ENCODE data around the gene ZC3H18.

- TF ChIP-seq ARNT (IDR thresholded peaks at IDR 0.05): no peak
- TF ChIP-seq FOXM1 (IDR thresholded peaks at IDR 0.05; ENCODE audit: borderline replicate concordance): no peak
- TF ChIP-seq FOXK2 (IDR thresholded peaks at IDR 0.05): no peak
- no peak for TF ChIP-seq SP1 (IDR thresholded peaks at IDR 0.05)
- no peak for TF ChIP-seq NFRKB (IDR thresholded peaks at IDR 0.05)
- no peak for TF ChIP-seq ELF4 (IDR thresholded peaks at IDR 0.05)
- no peak for TF ChIP-seq CTBP1 (IDR thresholded peaks at IDR 0.05; ENCODE audit: borderline replicate concordance)
- no peak for TF ChIP-seq TARDBP (IDR thresholded peaks at IDR 0.05)
Observed at GRCh38 chr16:88545781-88546180, 24.4 kb upstream of the ZC3H18 start.

Data from HEK293T (cell line).